Retinal pigment epithelial cell (primary cell): ENCODE results near the gene DUS1L.

Experiments used
- DNase-seq: peaks from one replicate; pipeline ENCODE4 v3.0.0-alpha.2; 2010; ENCODE audit warnings: low read depth
- H3K4me3 ChIP-seq: 2 replicates; pipeline ENCODE4 v1.5.1; 2011; ENCODE audit warnings: mild to moderate bottlenecking, low read length, control low read depth, moderate library complexity
- TF ChIP-seq, protein P1 (sequence below): conservative IDR thresholded peaks from 2 replicates; pipeline ENCODE4 v1.5.1; 2011; ENCODE audit warnings: low read depth, low read length, control low read depth, inconsistent platforms

The DUS1L gene

DNA sequence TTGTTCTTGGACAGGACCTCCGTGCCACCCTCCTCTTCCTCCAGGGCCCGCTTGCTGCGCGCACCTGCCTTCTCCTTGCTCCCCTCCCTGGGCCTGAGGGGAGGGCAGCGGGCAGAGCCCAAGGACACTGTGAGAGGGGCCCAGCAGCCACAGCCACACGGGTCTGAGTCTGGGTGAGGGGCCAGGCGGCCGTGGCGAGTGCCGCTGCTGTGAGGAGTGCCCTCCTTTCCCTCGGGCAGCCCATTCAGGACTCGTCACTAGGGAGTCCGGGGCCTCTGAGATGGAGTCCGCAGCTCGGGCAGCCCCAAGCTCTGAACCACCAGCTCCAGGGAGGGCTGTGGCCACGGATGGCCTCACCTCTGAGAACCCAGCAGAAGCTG, 5.6 kb downstream of the DUS1L start:
- DNase-seq = no peak
- TF ChIP-seq, protein P1, sequence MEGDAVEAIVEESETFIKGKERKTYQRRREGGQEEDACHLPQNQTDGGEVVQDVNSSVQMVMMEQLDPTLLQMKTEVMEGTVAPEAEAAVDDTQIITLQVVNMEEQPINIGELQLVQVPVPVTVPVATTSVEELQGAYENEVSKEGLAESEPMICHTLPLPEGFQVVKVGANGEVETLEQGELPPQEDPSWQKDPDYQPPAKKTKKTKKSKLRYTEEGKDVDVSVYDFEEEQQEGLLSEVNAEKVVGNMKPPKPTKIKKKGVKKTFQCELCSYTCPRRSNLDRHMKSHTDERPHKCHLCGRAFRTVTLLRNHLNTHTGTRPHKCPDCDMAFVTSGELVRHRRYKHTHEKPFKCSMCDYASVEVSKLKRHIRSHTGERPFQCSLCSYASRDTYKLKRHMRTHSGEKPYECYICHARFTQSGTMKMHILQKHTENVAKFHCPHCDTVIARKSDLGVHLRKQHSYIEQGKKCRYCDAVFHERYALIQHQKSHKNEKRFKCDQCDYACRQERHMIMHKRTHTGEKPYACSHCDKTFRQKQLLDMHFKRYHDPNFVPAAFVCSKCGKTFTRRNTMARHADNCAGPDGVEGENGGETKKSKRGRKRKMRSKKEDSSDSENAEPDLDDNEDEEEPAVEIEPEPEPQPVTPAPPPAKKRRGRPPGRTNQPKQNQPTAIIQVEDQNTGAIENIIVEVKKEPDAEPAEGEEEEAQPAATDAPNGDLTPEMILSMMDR = no peak
- no peak overlapping the region for H3K4me3 ChIP-seq

DNA sequence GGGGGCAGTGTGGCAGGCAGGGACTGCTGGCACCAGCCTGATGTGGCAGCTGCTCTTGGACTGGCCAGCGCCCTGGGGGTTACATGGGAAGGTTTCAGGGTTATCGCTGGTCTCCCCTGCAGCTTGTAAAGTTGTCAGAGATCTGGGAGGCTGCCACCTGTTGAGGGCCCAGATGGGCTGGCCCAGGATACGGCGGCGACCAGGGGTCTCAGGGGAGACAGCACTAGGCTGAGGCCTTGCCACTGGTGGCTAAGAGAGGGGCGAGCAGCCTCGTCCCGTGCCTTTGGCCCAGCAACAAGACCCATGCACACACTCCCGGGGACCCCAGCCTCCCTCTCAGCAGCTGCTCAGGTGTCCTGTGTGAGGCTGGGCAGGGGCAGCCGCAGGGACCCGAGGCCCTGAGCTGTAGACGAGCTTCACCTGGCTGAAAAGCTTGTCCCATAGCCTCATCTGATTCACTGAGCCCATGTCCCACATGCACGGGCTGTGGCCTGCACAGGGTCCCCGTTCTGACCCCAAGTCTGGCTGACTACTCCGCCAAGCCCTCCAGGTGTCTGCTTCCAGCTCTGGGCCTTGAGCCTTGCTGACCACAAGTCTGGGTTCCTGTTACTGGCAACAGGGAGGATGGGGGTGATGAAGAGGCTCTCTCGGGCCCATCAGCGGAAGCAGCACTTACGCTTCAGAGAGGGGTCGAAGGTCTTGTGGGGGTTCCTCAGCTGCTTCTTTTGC, 6.2 kb downstream of the DUS1L start:
- TF ChIP-seq, protein P1 = no peak
- DNase-seq = no peak

DNA sequence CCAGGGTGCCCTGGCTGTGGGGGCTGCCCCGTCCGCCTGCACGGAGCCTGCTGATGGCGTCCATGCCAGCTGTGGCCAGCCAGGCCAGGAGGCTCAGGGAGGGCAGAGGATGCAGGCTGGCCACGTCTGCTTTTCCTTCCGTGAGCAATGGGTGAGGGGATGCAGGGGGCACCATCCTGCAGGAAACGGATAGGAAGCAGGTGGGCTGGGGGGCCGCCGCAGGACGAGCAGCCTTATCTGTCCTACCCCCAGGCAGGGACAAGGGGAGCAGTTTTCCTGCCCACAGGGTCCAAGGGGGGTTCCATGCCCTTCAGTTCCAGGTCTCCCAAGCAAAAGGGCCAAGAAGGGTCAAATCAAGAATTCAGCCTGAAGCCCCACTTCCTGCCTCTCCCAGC, 6.8 kb downstream of the DUS1L start:
- DNase-seq = no peak
- no peak overlapping the region for H3K4me3 ChIP-seq
- TF ChIP-seq, protein P1 = no peak

More for the DNA sequence above, 6.2 kb downstream of the DUS1L start:
- no peak overlapping the region for H3K4me3 ChIP-seq

DNA sequence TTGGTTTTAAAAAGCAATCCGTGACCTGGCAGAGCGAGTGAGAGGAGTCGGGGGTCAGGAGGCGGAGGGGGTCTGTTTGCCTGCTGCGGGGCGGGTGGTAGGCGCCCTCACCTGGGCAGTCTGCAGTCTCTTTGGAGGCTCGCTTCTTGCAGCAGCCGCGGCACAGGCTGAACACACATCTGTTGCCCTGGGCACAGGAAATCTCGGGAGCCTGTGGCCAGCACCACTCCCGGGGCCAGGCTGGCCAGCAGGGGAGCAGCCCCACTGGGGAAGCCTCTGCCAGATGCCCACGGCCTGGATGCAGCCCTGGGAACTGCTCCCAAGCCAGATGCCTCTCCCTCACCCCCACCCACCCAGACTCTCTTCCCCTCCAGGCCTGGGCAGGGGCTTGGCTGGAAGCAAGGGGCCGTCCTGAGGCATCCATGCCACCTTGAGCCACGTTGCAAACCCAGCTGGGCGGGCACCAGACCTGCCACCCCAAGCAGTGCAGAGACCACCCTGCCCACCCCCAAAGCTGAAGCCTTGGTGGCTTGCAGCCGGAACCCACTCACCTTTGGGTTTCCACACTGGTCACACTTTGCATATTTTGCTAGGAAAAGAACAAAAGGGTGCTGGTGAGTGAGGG, 7.3 kb downstream of the DUS1L start:
- DNase-seq = no peak
- no peak overlapping the region for H3K4me3 ChIP-seq
- TF ChIP-seq, protein P1 = no peak

DNA sequence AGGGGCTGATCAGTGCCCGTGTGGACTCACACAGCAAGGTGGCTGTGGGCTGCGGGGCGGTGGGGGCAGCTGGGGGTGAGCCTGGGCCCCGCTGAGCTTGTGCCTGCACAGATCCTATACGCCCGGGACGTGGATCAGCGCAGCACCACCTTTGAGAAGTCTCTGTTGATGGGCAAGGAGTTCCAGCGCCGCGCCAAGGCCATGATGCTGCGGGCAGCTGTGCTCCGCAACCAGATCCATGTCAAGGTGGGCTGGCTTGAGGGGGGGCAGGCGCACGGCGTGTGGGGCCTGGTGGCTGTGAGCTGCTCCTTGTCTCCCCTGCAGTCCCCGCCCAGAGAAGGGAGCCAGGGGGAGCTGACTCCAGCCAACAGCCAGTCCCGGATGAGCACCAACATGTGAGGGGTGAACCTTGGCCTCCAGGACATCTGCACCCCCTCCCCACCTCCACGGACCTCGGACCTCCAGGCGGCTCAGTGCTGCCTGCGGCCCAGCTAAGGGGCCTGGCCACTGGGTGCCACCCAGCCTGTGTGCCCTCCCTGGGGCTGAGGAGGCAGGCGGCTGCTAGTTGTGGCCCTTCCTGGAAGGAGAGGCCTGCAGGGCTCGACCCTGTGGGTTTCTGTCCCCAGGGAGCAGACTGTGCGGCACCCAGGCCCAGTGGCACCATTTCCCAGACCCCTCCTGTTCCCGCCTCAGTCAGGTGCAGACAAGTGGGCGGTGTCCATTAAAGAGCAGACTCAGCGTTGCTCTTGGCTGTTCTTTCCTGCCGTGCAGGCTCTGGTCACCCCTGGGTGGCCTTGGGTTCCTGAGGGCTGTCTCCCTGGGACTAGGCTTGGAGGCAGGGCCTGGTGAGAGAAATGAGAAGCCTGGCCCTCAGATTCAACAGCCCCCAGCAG, 8.6 kb downstream of the DUS1L start:
- TF ChIP-seq, protein P1 = no peak
- no peak overlapping the region for H3K4me3 ChIP-seq
- DNase-seq = no peak

DNA sequence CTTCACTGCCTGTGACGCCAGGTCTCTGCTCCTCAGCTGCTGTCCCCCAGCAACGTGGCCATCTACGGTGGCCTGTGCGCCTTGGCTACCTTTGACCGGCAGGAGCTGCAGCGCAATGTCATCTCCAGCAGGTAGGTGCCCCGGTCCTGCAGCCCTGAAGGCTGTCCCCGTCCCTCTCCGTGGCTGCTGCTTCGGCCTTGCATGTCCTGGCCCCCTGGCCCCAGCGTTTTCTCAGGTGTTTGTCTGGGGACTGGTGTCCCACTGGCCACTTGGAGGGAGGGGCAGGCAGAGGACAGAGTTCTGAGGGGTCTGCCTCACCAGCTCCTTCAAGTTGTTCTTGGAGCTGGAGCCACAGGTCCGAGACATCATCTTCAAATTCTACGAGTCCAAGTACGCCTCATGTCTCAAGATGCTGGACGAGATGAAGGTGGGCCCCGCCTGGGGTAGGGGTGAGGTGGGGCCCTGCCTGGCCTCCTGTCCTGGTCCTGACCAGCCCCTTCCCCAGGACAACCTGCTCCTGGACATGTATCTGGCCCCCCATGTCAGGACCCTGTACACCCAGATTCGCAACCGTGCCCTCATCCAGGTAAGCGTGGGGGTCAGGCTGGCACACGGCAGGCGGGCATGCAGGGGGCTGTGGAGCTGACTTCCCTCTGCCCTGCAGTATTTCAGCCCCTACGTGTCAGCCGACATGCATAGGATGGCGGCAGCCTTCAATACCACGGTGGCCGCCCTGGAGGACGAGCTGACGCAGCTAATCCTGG, 9.5 kb downstream of the DUS1L start:
- DNase-seq = no peak
- H3K4me3 ChIP-seq = no peak overlapping the region
- TF ChIP-seq, protein P1 = no peak
